Pancreas (tissue), 10 donors: ENCODE data around the gene MORF4L2. TPM values are rescaled to one million over a fixed set of nuclear protein-coding genes. Genes with fewer than 3 reads are reported as not detected.
A peak's percentile ranks its signal among the peaks of the same experiment; 100 is the strongest.

ENCODE experiments used
- ATAC-seq, 4 donors: fragments of 200-7000 bp; cut with Tn5 transposase; one replicate each; pipeline versions ENCODE4 v1.8.0 to v1.9.1; 2020; ENCODE audit warnings: mild to moderate bottlenecking in 4 of 4, moderate library complexity in 4 of 4
- DNase-seq, 6 donors: peaks; one replicate each; pipeline ENCODE4 v3.0.0-alpha.2; 2020
- FAIRE-seq: peaks from 2 replicates; lab custom pipeline; 2012; peaks lifted over from hg19 to GRCh38; lab: Jason Lieb, UNC
- H3K27ac ChIP-seq, 4 donors: fragments of 200-600 bp; sonication (generic); 1 replicate in 3 of 4; 2 replicates in 1 of 4; pipeline versions ENCODE4 v1.5.0 to v1.8.0; 2020
- H3K27me3 ChIP-seq, 4 donors: fragments of 200-600 bp; one replicate each; pipeline ENCODE4 v1.8.0; 2021
- H3K36me3 ChIP-seq, 3 donors: fragments of 200-600 bp; sonication (generic) in 1 of 3; one replicate each; pipeline versions ENCODE4 v1.5.0 to v1.8.0; 2020 to 2021
- H3K4me1 ChIP-seq, 3 donors: fragments of 200-600 bp; one replicate each; pipeline ENCODE4 v1.8.0; 2021
- H3K4me3 ChIP-seq, 4 donors: fragments of 200-600 bp; sonication (generic) in 2 of 4; one replicate each; pipeline versions ENCODE4 v1.5.0 to v1.8.0; 2020 to 2021
- H3K9me3 ChIP-seq, 4 donors: fragments of 200-600 bp; one replicate each; pipeline ENCODE4 v1.8.0; 2021
- CTCF ChIP-seq, 4 donors: fragments of 200-600 bp; sonication (generic) in 3 of 4; IDR thresholded peaks; one replicate each; pipeline versions ENCODE4 v1.5.0 to v1.8.0; 2021; ENCODE audit warnings: antibody characterized with exemption in 4 of 4
- WGBS, 2 donors: extraction: QIAGEN DNeasy Blood & Tissue Kit; methylation state at CpG; one replicate each; pipeline ENCODE4 v1.1.7; 2013; 5-methylcytosine and 5-hydroxymethylcytosine counted together
- intact Hi-C, 3 donors: fragments of 100-400 bp; cut with DNase I; formaldehyde crosslinking; loops; one replicate each; pipeline versions ENCODE4 v1.11.1 to v1.14.2; 2022
- polyA plus RNA-seq, 2 donors: library from polyadenylated mRNA; stranded (reverse); fragments of 200-250 nt; gene quantifications; one replicate each; pipeline ENCODE4 v1.2.3, GENCODE V29; 2013
- total RNA-seq, 6 donors: library from RNA; stranded (reverse); fragmentation: NEBNext Ultra II Directional in 4 of 6; extraction: Animal tissue kit (Norgen Biotek cat#: 25700) in 4 of 6; gene quantifications; one replicate each; pipeline versions ENCODE4 v1.2.1 to v1.2.4, GENCODE V29; 2021 to 2023
- donor health status: healthy with polysubstance abuse.
- donor health status: DM: no; HTN: no; CAD: no; lungs with moderate emphysema.
- donor health status: DM: no; HTN: no; CAD: no.
- donor health status: control.
- donor health status: control.
- donor health status: Bipolar disorder and iron deficiency.
- donor health status: DM: yes; HTN: yes; CAD: no.
- donor health status: DM: no; HTN: no; CAD: no.
- donor health status: DM: no; HTN: no; CAD: no.
- donor health status: DM: yes; HTN: yes; CAD: no.

The MORF4L2 gene
- total and polyA plus RNA-seq, 8 donors = 83.2 to 191 (median 125) TPM

- intact Hi-C loops = no loop called here
These were observed 31.6 kb upstream of the MORF4L2 start for GRCh38 chrX:103718120-103718519.

GRCh38 chrX:103716962-103717361, 30.5 kb upstream of the MORF4L2 start:
- Histone ChIP-seq H3K4me1 (no peaks in the 10 kb centered on the region), H3K4me3 (no peak overlapping the region), H3K9me3 (no peaks in the 10 kb centered on the region), H3K36me3 (no peaks in the 10 kb centered on the region), H3K27ac (no peak overlapping the region), H3K27me3 (peaks cover 0 to under 1% (median 0%) of the 10 kb centered on the region in 4 donors)
- DNase-seq = no peak
- 47 to 63% methylated on average over 2 of the region's 2 CpGs for WGBS, 2 donors
- TF ChIP-seq CTCF (IDR thresholded peaks at IDR 0.05) = no peak
- ATAC-seq = no peak
- intact Hi-C loops = no loop called here
- peak; percentile 80 for FAIRE-seq

More at GRCh38 chrX:103718120-103718519, 31.6 kb upstream of the MORF4L2 start:
- no peaks in the 10 kb centered on the region for H3K4me1 ChIP-seq
- 85 to 87% methylated on average over 4 of the region's 4 CpGs for WGBS, 2 donors
- no peak overlapping the region for H3K27ac ChIP-seq
- no peaks in the 10 kb centered on the region for H3K9me3 ChIP-seq
- TF ChIP-seq CTCF (IDR thresholded peaks at IDR 0.05) = no peak
- no peaks in the 10 kb centered on the region for H3K27me3 ChIP-seq
- no peak overlapping the region for H3K4me3 ChIP-seq
- no peak for ATAC-seq
- FAIRE-seq = no peak
- DNase-seq = no peak
- no peaks in the 10 kb centered on the region for H3K36me3 ChIP-seq

- Histone ChIP-seq H3K9me3 (no peaks in the 10 kb centered on the region), H3K36me3 (no peaks in the 10 kb centered on the region), H3K4me3 (no peak within 1 kb of the TSS), H3K4me1 (no peaks in the 10 kb centered on the region), H3K27me3 (peaks cover 0 to 4% (median 0%) of the 10 kb centered on the region in 4 donors), H3K27ac (no peak within 1 kb of the TSS)
- intact Hi-C loops = no loop called here
- 73 to 84% methylated on average over 5 of the region's 5 CpGs for WGBS, 2 donors
- FAIRE-seq (no peak), ATAC-seq (no peak), DNase-seq (no peak)
- TF ChIP-seq CTCF (IDR thresholded peaks at IDR 0.05) = no peak
These were observed 24.1 kb upstream of the MORF4L2 start, which contains the start of gene TMEM31 for GRCh38 chrX:103710609-103711008. TMEM31 (plus strand) TSS chrX:103710909; CDS start chrX:103712259, 1,350 bp downstream.

GRCh38 chrX:103704863-103705262, 18.4 kb upstream of the MORF4L2 start:
- WGBS, 2 donors = 89 to 95% methylated on average over 3 of the region's 3 CpGs
- FAIRE-seq = no peak
- H3K4me1 ChIP-seq = no peaks in the 10 kb centered on the region
- H3K4me3 ChIP-seq = no peak overlapping the region
- TF ChIP-seq CTCF (IDR thresholded peaks at IDR 0.05) = no peak
- ATAC-seq = no peak
- intact Hi-C loops = no loop called here
- no peaks in the 10 kb centered on the region for H3K9me3 ChIP-seq
- H3K36me3 ChIP-seq = no peaks in the 10 kb centered on the region
- no peak for DNase-seq
- no peak overlapping the region for H3K27ac ChIP-seq
- H3K27me3 ChIP-seq = no peaks in the 10 kb centered on the region

GRCh38 chrX:103699243-103699642, 12.7 kb upstream of the MORF4L2 start:
- Histone ChIP-seq H3K4me1 (no peaks in the 10 kb centered on the region), H3K36me3 (no peaks in the 10 kb centered on the region), H3K27ac (no peak overlapping the region), H3K27me3 (no peaks in the 10 kb centered on the region), H3K9me3 (no peaks in the 10 kb centered on the region), H3K4me3 (no peak overlapping the region)
- FAIRE-seq (no peak), DNase-seq (no peak), ATAC-seq (no peak)
- WGBS, 2 donors = 61 to 64% methylated on average over 4 to 5 of the region's 5 CpGs
- intact Hi-C loops = loop anchor here in 1 of 3 donors (10.0 kb wide), 1 partner anchor 164 kb away; no protein-coding TSS in a partner anchor
- TF ChIP-seq CTCF (IDR thresholded peaks at IDR 0.05) = no peak
